Fibroblast of lung (primary cell): ENCODE data around the gene NLRP6. TPM values are rescaled to one million over a fixed set of nuclear protein-coding genes. Genes with fewer than 3 reads are reported as not detected.

Experiments
- DNase-seq, 2 donors: peaks; one replicate each; pipeline versions ENCODE4 v3.0.0 to v3.0.0-alpha.2; 2010; ENCODE audit warnings: low read depth in 2 of 2
- H2AFZ ChIP-seq: 2 replicates; pipeline ENCODE4 v1.5.1; 2012; ENCODE audit warnings: low read length, control low read depth, inconsistent platforms
- H3K27ac ChIP-seq: 2 replicates; pipeline ENCODE4 v1.5.1; 2011; ENCODE audit warnings: low read length, control low read depth; ENCODE audit not compliant: insufficient read depth
- H3K27me3 ChIP-seq: 2 replicates; pipeline ENCODE4 v1.5.1; 2011; ENCODE audit warnings: mild to moderate bottlenecking, low read length; ENCODE audit not compliant: control insufficient read depth, insufficient read depth
- H3K36me3 ChIP-seq: 2 replicates; pipeline ENCODE4 v1.5.1; 2011; ENCODE audit warnings: low read length; ENCODE audit not compliant: control insufficient read depth, insufficient read depth
- H3K4me1 ChIP-seq: 2 replicates; pipeline ENCODE4 v1.5.1; 2011; ENCODE audit warnings: low read length; ENCODE audit not compliant: control insufficient read depth, insufficient read depth; ENCODE audit errors: extremely low read depth
- H3K4me2 ChIP-seq: 2 replicates; pipeline ENCODE4 v1.5.1; 2011; ENCODE audit warnings: low read length, control low read depth; ENCODE audit not compliant: insufficient read depth; ENCODE audit errors: extremely low read depth
- H3K4me3 ChIP-seq, 4 experiments: fragments of 200-600 bp in 1 of 4; sonication (generic) in 1 of 4; replicated peaks in 1 of 4; 2 replicates each; pipeline ENCODE4 v1.5.1; 2011 to 2016; ENCODE audit warnings: low read length in 4 of 4, low read depth in 3 of 4, mild to moderate bottlenecking in 3 of 4, control low read depth in 2 of 4, inconsistent platforms in 1 of 4, mixed read lengths in 1 of 4; ENCODE audit not compliant: insufficient read depth in 1 of 4; ENCODE audit errors: control extremely low read depth in 1 of 4
- H3K79me2 ChIP-seq: 2 replicates; pipeline ENCODE4 v1.5.1; 2012; ENCODE audit warnings: mild to moderate bottlenecking, low read length, inconsistent platforms; ENCODE audit not compliant: control insufficient read depth, insufficient read depth
- H3K9ac ChIP-seq: 2 replicates; pipeline ENCODE4 v1.5.1; 2011; ENCODE audit warnings: mild to moderate bottlenecking, low read length, control low read depth; ENCODE audit not compliant: insufficient read depth
- H3K9me3 ChIP-seq: 2 replicates; pipeline ENCODE4 v1.5.1; 2012; ENCODE audit warnings: low read depth, low read length; ENCODE audit not compliant: control insufficient read depth, insufficient read depth
- H4K20me1 ChIP-seq: 2 replicates; pipeline ENCODE4 v1.5.1; 2011; ENCODE audit warnings: low read length; ENCODE audit not compliant: control insufficient read depth, insufficient read depth; ENCODE audit errors: extremely low read depth
- EZH2 ChIP-seq: IDR thresholded peaks from 2 replicates; pipeline ENCODE4 v1.5.1; 2012; ENCODE audit warnings: low read length, control low read depth, mild to moderate bottlenecking; ENCODE audit errors: missing control alignments
- polyA plus RNA-seq, 2 donors: library from polyadenylated mRNA; depleted of rRNA in 1 of 2; stranded (reverse) in 1 of 2; unstranded in 1 of 2; fragments of >200 nt; gene quantifications; 2 replicates each; pipeline ENCODE4 v1.2.1, GENCODE V29; 2011 to 2012; ENCODE audit warnings: missing spikeins in 1 of 2
- total RNA-seq: library from RNA; depleted of rRNA; stranded (reverse); fragments of >200 nt; gene quantifications from 2 replicates; pipeline ENCODE4 v1.2.1, GENCODE V29; 2014
- TF ChIP-seq, protein P1 (sequence below), 2 donors: IDR thresholded peaks in 1 of 2; conservative IDR thresholded peaks in 1 of 2; 1 replicate in 1 of 2; 2 replicates in 1 of 2; pipeline ENCODE4 v1.5.1; 2011 to 2012; ENCODE audit warnings: low read length in 2 of 2, control low read depth in 1 of 2, inconsistent platforms in 1 of 2, low read depth in 1 of 2, mild to moderate bottlenecking in 1 of 2

Gene NLRP6
- total and polyA plus RNA-seq, 2 donors (not counting 1 experiment from before 2014, with no cell fraction given) = not detected

DNA sequence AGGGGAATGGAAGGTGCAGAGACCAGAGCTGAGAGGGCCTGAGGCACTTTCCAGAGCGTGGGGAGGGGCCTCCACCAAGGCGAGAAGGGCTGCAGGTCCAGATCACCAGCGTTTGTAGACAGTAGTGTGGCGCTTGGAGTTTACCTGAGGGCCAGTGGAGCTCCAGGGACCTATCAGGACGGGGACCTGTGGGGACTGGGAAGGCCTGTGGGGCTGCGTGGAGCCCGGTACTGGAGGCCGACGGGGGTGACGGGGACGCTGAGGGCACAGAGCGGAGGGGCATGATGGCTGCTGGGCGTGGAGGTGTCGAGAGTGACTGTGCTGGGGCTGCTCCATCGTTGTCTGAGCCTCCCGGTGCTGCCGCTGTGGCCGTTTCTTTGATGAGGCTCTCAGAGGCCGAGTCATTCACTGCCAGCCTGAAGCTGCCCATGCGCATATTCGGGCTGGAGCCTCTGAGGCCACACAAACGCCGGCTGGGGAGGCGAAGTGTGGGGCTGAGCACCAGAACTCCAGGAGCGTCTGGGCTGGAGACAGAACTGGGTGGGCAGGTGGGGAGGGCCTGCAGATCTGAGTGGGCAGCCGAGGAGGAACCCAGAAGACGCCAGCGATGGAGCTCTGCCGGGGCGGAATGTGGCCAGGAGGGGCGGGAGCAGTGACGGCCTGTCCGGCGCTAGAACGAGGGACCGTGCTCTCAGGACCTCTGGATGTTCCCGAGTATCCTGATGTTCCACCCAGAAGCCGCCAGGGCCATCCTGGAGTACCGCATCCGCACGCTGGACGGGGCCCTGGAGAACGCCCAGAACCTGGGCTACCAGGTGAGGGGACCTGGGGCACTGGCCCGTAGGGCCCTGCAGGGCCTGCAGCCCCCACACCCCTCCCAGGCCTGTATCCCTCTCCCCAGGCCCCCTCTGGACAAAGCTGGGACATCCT lies 13.3 kb downstream of the NLRP6 start:
- H3K4me1 ChIP-seq = no peaks in the 10 kb centered on the region
- no peaks in the 10 kb centered on the region for H4K20me1 ChIP-seq
- H3K27ac ChIP-seq = no peak overlapping the region
- TF ChIP-seq, protein P1, sequence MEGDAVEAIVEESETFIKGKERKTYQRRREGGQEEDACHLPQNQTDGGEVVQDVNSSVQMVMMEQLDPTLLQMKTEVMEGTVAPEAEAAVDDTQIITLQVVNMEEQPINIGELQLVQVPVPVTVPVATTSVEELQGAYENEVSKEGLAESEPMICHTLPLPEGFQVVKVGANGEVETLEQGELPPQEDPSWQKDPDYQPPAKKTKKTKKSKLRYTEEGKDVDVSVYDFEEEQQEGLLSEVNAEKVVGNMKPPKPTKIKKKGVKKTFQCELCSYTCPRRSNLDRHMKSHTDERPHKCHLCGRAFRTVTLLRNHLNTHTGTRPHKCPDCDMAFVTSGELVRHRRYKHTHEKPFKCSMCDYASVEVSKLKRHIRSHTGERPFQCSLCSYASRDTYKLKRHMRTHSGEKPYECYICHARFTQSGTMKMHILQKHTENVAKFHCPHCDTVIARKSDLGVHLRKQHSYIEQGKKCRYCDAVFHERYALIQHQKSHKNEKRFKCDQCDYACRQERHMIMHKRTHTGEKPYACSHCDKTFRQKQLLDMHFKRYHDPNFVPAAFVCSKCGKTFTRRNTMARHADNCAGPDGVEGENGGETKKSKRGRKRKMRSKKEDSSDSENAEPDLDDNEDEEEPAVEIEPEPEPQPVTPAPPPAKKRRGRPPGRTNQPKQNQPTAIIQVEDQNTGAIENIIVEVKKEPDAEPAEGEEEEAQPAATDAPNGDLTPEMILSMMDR (conservative IDR thresholded peaks at IDR 0.05 in 1 of 2, IDR thresholded peaks at IDR 0.05 in 1 of 2; ENCODE audit: low read depth in 1 of 2, low read length in 2 of 2) = no peak
- no peak for TF ChIP-seq EZH2
- H3K4me2 ChIP-seq = no peak overlapping the region
- H3K9ac ChIP-seq = no peak overlapping the region
- no peak for DNase-seq
- H3K4me3 ChIP-seq = no peak overlapping the region
- no peak overlapping the region for H2AFZ ChIP-seq
- peaks cover 9% of the 10 kb centered on the region for H3K27me3 ChIP-seq
- H3K79me2 ChIP-seq = no peaks in the 10 kb centered on the region
- no peaks in the 10 kb centered on the region for H3K9me3 ChIP-seq
- H3K36me3 ChIP-seq = no peaks in the 10 kb centered on the region

DNA sequence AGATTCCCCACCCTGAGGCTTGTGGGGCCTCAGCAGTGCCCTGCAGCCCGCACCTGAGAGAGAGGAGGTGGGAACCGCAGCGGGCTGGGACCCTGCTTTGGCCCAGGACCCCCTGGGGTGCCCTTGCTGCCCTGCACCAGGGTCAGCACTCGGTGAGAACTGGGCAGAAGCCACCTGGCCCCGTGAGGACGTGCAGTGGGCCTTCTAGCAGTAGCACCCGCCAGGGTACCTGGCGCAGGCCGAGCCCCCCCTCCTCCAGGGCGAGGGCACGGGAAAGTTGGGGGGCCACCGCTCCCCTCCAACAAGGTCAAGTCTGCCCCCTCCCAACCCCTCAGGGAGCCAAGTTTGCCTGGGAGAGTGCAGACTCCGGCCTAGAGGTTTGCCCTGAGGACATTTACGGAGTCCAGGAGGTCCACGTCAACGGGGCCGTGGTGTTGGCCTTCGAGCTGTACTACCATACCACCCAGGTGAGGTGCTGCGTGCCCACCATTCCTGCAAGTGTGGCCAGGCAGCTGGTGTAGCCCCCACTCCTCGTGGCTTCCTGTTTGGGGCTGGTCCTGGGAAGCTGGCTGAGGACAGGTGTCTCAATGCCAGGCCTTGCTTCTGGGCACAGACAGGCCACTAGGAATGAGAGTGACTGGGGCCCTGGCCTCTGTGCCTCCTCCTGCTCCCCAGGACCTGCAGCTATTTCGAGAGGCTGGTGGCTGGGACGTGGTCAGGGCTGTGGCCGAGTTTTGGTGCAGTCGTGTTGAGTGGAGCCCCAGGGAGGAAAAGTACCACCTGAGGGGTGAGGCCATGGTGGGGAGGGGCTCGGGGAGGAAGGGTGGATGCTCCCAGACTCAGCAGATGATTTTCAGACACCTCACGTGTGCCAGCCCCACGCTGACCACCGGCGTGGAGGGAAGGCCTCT lies 14.3 kb downstream of the NLRP6 start:
- no peaks in the 10 kb centered on the region for H3K79me2 ChIP-seq
- H3K36me3 ChIP-seq = no peaks in the 10 kb centered on the region
- H3K9ac ChIP-seq = no peak overlapping the region
- H2AFZ ChIP-seq = no peak overlapping the region
- no peak overlapping the region for H3K27ac ChIP-seq
- H3K4me1 ChIP-seq = no peaks in the 10 kb centered on the region
- no peaks in the 10 kb centered on the region for H4K20me1 ChIP-seq
- no peak overlapping the region for H3K4me3 ChIP-seq
- no peaks in the 10 kb centered on the region for H3K9me3 ChIP-seq
- no peak overlapping the region for H3K4me2 ChIP-seq
- DNase-seq = no peak
- TF ChIP-seq, protein P1 (conservative IDR thresholded peaks at IDR 0.05 in 1 of 2, IDR thresholded peaks at IDR 0.05 in 1 of 2; ENCODE audit: low read depth in 1 of 2, low read length in 2 of 2) = no peak
- no peak for TF ChIP-seq EZH2
- peaks cover 9% of the 10 kb centered on the region for H3K27me3 ChIP-seq

DNA sequence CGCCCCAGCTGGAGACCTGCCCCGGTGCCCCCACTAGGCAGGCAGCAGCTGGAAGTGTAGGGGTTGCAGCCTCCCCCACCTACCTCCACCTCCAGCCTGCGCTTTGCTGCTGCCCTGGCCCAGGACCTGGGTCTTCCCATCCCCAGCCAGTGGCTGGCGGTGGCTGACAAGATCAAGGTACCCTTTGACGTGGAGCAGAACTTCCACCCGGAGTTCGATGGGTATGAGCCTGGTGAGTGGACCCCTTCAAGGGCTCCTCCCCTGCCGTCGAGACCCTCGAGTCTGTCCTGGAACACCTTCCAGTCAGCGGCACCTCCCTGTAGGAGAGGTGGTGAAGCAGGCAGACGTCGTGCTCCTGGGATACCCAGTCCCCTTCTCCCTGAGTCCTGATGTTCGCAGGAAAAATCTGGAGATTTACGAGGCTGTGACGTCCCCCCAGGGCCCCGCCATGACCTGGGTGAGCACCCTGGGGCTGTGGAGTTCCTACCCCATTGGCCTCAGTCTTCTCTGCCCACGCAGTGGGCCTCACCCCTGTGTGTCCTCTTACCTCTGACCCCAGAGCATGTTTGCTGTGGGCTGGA lies 15.2 kb downstream of the NLRP6 start:
- no peak for DNase-seq
- Histone ChIP-seq H3K27me3 (peaks cover 3% of the 10 kb centered on the region), H3K27ac (no peak overlapping the region), H3K36me3 (no peaks in the 10 kb centered on the region), H3K9me3 (no peaks in the 10 kb centered on the region), H3K4me2 (no peak overlapping the region), H3K4me3 (no peak overlapping the region), H3K79me2 (no peaks in the 10 kb centered on the region), H4K20me1 (no peaks in the 10 kb centered on the region), H3K9ac (no peak overlapping the region), H3K4me1 (peaks cover 3% of the 10 kb centered on the region), H2AFZ (no peak overlapping the region)
- TF ChIP-seq, protein P1 (conservative IDR thresholded peaks at IDR 0.05 in 1 of 2, IDR thresholded peaks at IDR 0.05 in 1 of 2; ENCODE audit: low read depth in 1 of 2, low read length in 2 of 2) = no peak
- no peak for TF ChIP-seq EZH2
